Tibial artery (tissue), 4 donors: ENCODE results near the gene ERGIC3.

ENCODE experiments used
- DNase-seq, 2 donors: peaks; one replicate each; pipeline ENCODE4 v3.0.0-alpha.2; 2019
- H3K27ac ChIP-seq, 2 donors: fragments of 200-600 bp; sonication (generic) in 1 of 2; 1 replicate in 1 of 2; 2 replicates in 1 of 2; pipeline ENCODE4 v1.5.1; 2018 to 2019; ENCODE audit warnings: mild to moderate bottlenecking in 1 of 2
- H3K27me3 ChIP-seq, 2 donors: fragments of 200-600 bp; sonication (generic) in 1 of 2; one replicate each; pipeline versions ENCODE4 v1.5.1 to v1.6.0; 2016 to 2019
- H3K36me3 ChIP-seq, 3 donors: fragments of 200-600 bp; sonication (generic) in 2 of 3; one replicate each; pipeline ENCODE4 v1.5.1; 2016 to 2019; ENCODE audit warnings: mild to moderate bottlenecking in 2 of 3
- H3K4me1 ChIP-seq, 4 donors: fragments of 200-600 bp; sonication (generic) in 2 of 4; 1 replicate in 3 of 4; 2 replicates in 1 of 4; pipeline ENCODE4 v1.5.1; 2016 to 2019
- H3K4me3 ChIP-seq, 2 donors: fragments of 200-600 bp; sonication (generic) in 1 of 2; 1 replicate in 1 of 2; 2 replicates in 1 of 2; pipeline ENCODE4 v1.5.1; 2018 to 2019; ENCODE audit warnings: mild to moderate bottlenecking in 2 of 2
- H3K9me3 ChIP-seq, 3 donors: fragments of 200-600 bp; sonication (generic) in 1 of 3; one replicate each; pipeline ENCODE4 v1.5.1; 2016 to 2019
- intact Hi-C: fragments of 100-400 bp; cut with DNase I; formaldehyde crosslinking; loops from one replicate; pipeline ENCODE4 v1.15.0; 2023; ENCODE audit warnings: low total_unique reads
- TF ChIP-seq, protein P1 (sequence below), 2 experiments: fragments of 200-600 bp in 1 of 2; fragments of 450-650 bp in 1 of 2; IDR thresholded peaks; one replicate each; pipeline ENCODE4 v1.5.1; 2017 to 2019; ENCODE audit warnings: antibody characterized with exemption in 2 of 2, mild to moderate bottlenecking in 1 of 2, moderate library complexity in 1 of 2

The ERGIC3 gene

DNA sequence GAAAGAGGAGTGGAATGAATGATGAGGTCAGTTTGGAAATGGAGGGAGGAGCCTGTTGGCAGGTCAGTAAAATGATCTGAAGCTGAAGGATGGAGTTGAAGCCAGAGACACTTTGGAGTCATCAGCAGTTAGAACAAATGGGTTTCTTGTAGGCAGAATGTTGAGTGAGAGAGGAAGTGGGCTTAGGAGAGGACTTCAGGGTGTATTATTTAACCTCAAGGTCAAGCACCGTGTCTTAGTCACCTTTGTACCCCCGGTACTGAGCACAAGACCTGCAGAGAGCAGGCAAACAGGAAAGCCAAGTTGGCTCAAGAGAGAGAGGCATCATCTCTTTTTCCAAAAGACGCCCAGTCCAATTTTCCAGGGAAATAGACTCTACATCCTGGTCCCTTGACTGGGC is 35.7 kb upstream of the ERGIC3 start:
- no peak for DNase-seq
- TF ChIP-seq, protein P1, sequence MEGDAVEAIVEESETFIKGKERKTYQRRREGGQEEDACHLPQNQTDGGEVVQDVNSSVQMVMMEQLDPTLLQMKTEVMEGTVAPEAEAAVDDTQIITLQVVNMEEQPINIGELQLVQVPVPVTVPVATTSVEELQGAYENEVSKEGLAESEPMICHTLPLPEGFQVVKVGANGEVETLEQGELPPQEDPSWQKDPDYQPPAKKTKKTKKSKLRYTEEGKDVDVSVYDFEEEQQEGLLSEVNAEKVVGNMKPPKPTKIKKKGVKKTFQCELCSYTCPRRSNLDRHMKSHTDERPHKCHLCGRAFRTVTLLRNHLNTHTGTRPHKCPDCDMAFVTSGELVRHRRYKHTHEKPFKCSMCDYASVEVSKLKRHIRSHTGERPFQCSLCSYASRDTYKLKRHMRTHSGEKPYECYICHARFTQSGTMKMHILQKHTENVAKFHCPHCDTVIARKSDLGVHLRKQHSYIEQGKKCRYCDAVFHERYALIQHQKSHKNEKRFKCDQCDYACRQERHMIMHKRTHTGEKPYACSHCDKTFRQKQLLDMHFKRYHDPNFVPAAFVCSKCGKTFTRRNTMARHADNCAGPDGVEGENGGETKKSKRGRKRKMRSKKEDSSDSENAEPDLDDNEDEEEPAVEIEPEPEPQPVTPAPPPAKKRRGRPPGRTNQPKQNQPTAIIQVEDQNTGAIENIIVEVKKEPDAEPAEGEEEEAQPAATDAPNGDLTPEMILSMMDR (IDR thresholded peaks at IDR 0.05) = no peak
- H3K4me1 ChIP-seq = no peaks in the 10 kb centered on the region
- H3K36me3 ChIP-seq = peaks cover 46 to 95% (median 68%) of the 10 kb centered on the region in 3 donors
- no peak overlapping the region for H3K27ac ChIP-seq
- no peak overlapping the region for H3K4me3 ChIP-seq
- intact Hi-C loops = no loop called here
- H3K27me3 ChIP-seq = no peaks in the 10 kb centered on the region
- no peaks in the 10 kb centered on the region for H3K9me3 ChIP-seq

DNA sequence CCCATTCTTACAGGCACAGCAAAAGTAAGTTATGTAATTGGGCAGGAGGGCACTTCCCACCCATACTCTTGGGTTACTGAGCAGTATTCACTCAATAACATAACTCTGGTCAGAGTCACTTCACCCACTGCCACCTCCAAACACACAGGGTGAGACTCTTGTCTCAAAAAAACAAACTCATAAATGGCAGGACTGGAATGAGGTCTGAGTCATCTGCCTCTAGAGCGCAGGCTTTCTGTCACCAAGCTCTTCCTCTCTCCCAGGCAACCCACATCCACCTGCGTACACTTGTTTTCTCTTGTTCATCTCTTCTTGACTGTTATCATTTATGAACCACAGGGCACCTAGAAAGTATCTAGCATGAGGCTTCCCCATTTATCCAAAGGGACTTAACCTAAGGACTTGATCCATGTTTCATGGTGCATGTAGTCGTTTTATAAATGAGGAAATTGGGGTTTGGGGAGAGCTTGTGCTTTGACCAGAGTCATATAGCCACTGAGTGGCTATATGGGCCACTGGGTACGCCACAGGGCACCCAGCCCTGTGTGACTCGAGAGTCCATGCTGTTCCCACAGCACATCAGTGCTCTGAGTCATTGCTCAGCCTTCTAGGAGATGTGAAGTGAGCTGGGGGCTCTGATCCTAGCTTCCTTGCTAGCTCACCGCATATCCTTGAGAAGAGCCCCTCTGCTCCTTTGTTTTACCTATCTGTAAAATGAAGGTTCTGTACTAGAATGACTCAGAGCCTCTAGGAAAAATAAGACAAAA is 34.8 kb upstream of the ERGIC3 start:
- TF ChIP-seq, protein P1 (IDR thresholded peaks at IDR 0.05) = no peak
- H3K36me3 ChIP-seq = peaks cover 50 to 95% (median 69%) of the 10 kb centered on the region in 3 donors
- no peak overlapping the region for H3K4me3 ChIP-seq
- DNase-seq = no peak
- H3K9me3 ChIP-seq = no peaks in the 10 kb centered on the region
- intact Hi-C loops = no loop called here
- no peaks in the 10 kb centered on the region for H3K27me3 ChIP-seq
- H3K4me1 ChIP-seq = no peaks in the 10 kb centered on the region
- H3K27ac ChIP-seq = no peak overlapping the region

DNA sequence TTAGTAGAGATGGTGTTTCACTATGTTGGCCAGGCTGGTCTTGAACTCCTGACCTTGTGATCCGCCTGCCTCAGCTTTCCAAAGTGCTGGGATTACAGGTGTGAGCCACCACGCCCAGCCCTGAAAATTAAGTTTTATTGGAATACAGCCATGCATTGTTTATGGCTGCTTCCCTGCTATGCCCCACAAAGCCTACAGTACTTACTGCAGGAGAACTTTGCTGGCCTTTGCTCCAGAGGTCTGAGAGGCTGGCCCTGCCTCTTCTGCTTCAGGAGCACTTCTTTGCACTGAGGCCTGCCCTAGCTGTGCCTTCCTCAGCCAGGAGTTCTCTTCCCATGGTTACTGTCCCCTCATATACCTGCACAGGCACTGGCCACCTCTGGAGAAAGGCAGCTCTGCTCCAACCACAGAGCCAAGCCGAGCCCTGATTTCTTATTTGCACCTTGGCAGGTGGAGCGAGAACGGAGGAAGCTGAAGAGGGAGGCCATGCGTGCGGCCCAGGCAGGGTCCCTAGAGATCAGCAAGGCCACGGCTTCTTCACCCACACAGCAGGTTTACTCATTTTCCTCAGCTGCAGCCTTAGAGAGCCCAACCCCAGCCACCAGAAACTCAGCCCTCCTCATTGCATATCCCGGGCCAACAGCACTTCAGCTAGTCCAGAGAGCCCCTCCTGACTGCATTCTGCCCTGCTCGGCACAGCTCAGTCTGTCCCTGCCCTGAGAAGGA is 33.2 kb upstream of the ERGIC3 start:
- no peaks in the 10 kb centered on the region for H3K27me3 ChIP-seq
- H3K36me3 ChIP-seq = peaks cover 38 to 91% (median 57%) of the 10 kb centered on the region in 3 donors
- no peaks in the 10 kb centered on the region for H3K4me1 ChIP-seq
- TF ChIP-seq, protein P1 (IDR thresholded peaks at IDR 0.05) = no peak
- H3K4me3 ChIP-seq = no peak overlapping the region
- intact Hi-C loops = no loop called here
- no peak for DNase-seq
- H3K27ac ChIP-seq = no peak overlapping the region
- no peaks in the 10 kb centered on the region for H3K9me3 ChIP-seq

DNA sequence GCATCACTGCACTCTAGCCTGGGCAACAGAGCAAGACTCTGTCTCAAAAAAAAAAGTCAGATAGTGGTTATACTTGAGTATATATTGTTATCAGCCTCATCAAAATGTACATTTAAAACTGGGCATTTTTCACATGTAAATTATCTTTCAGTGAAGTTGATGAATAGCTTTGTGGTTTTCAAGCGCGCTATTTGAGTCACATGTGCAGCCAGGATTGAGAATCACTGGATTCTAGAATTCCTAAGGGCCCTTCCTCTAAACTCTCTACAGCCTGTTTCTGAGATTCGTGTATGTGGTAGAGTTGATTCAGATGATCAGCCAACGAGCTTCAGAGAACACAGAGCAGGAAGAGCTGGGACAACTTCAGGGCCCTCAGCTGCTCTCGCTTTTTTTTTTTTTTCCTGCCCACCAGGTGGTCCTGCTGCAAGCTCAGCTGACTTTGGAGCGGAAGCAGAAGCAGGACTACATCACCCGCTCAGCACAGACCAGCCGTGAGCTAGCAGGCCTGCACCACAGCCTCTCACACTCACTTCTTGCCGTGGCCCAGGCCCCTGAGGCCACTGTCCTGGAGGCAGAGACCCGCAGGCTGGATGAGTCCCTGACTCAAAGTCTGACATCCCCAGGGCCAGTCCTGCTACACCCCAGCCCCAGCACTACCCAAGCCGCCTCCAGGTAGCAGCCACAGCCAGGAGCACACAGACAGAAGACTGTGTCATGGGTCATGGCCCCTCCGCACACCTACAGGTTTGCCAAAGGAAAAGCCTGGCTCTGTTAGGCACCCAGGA is 30.7 kb upstream of the ERGIC3 start:
- no peak for DNase-seq
- Histone ChIP-seq H3K27me3 (no peaks in the 10 kb centered on the region), H3K27ac (no peak overlapping the region), H3K4me1 (no peaks in the 10 kb centered on the region), H3K36me3 (peaks cover 32 to 94% (median 48%) of the 10 kb centered on the region in 3 donors), H3K9me3 (no peaks in the 10 kb centered on the region), H3K4me3 (no peak overlapping the region)
- intact Hi-C loops = no loop called here
- TF ChIP-seq, protein P1 (IDR thresholded peaks at IDR 0.05) = no peak

DNA sequence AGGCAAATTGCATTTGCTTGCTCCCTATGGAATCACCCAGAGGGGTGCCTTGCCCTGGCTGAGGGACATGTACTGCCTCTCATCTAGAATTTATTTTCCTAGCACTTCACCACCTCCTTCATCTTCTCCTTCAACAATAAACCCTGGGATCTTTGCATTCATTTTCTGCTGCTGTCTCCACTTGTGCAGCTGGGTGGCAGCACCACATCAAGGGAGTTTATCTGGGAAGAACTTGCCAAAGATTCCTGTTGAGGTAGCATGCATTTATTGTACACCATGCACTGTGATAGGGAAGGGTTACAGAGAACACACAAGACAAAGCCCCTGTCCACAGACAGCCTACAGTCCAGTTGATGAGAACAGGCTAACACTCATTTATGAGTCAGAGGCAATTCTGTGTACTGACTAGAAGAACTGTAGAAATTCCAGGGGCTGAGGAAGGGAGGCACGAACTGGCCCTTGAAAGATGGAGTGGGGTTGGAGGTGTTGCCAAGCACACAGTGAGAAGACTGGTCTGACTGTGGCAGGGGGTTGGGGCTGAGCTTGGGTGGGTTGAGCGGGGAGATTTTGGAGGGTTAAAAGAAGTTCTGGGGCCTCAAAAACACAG is 30.0 kb upstream of the ERGIC3 start:
- no peak for DNase-seq
- Histone ChIP-seq H3K4me3 (no peak overlapping the region), H3K27ac (no peak overlapping the region), H3K9me3 (no peaks in the 10 kb centered on the region), H3K27me3 (no peaks in the 10 kb centered on the region), H3K36me3 (peaks cover 32 to 87% (median 48%) of the 10 kb centered on the region in 3 donors), H3K4me1 (no peaks in the 10 kb centered on the region)
- TF ChIP-seq, protein P1 (IDR thresholded peaks at IDR 0.05) = peak; percentile 39 to 42
- intact Hi-C loops = no loop called here
